Measurements from ENCODE around the gene TMEM94.
"Not testable (repeated sequence)": the region's sequence is repeated elsewhere in the genome, so short reads cannot be mapped to it uniquely, and the experiment has no call there.

TMEM94 gene

DNA sequence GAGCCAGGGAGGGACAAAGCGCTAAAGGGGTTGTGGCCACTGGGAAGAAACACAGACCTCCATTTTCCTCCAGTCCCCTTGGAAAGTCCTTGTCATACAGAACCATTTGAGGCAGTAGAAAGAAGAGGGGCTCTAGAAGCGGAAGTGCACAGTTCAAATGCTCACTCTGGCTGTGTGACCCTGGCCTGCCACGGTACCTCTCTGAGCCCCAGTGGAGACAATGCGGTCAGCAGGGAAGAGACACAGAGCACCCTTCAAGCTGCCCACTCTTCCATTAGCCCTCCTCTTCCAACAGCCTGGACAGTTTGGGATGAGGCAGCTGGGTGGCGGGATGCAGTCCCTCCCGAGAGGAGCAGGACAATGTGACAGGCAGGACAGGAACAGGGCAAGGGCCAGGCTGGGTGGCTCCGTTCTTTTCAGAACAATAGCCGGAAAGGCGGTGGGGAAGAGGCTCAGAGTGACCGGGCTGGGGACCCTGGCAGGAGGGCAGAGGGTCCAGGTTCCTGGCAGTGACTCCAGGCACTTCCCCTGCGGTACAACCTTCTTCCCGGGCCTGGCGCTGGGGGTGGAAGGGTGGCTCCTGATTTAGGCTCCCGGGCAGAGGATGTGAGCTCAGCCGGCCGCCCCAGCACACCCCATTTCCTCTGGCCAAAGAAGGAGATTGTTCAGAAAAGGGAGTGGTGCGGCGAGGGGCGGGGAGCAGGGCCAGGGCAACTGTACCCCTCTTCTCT, 53.3 kb downstream of the TMEM94 start:
- DNase-seq = peak in 1 of 51 donors; percentile 17

DNA sequence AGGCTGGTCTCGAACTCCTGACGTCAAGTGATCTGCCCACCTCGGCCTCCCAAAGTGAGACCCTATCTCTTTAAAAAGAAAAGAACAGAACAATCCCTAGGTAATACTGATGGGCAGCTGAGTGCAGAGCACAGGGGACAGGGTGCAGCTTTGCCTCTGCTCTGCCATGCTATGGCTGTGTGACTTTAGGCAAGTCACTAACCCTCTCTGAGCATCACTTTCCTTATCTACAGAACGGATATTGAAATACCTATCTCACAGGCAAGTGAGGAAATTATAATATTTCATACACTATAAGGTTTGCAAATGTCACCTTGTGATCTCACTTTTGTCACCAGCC, 54.8 kb downstream of the TMEM94 start:
- no peak for DNase-seq

DNA sequence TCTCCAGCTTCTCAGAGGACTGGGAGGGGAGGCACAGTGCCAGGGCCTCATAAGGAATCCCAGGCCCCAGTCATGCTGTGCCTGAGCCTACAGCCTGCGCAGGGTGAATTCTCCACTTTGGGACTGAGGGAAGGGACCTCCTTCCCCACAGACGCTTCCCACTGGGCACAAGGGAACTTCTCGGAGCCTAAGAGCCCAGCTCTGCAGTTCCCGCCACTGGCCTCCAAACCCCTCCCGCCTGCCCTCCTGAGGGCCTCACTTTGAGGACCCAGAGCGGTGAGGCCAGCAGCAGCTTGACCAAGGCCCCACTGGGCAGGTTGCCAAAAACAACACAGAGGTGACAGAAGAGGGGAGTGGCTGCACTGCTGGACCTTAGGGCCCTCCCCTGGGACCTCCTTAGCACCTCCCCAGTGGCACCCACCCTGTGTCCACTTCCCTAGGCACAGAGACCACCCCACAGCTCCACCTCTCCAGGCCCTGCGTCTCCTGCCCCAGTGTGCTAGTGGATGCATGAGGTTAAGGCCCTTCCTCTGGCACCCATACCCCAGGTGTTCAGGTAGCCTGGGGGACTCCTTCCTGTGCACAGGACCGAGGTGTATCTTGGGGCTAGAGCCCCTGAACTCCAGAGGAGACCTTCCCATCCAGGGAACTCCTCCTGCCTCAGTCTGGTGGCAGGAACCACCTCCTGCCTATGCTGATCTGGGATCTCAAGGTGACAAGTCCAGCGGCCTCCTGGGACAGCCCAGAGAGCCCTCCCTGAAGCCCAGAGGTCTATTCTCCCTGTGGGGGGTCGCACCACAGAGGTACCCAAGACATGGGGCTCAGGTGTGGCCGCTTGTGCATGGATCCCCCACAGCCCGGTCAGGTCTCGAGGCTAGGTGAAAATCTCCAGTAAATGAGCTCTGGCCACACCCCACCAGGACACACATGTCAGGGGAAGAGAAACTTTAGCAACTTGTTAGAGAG, 55.5 kb downstream of the TMEM94 start:
- peak in 1 of 51 donors; percentile 18 for DNase-seq

DNA sequence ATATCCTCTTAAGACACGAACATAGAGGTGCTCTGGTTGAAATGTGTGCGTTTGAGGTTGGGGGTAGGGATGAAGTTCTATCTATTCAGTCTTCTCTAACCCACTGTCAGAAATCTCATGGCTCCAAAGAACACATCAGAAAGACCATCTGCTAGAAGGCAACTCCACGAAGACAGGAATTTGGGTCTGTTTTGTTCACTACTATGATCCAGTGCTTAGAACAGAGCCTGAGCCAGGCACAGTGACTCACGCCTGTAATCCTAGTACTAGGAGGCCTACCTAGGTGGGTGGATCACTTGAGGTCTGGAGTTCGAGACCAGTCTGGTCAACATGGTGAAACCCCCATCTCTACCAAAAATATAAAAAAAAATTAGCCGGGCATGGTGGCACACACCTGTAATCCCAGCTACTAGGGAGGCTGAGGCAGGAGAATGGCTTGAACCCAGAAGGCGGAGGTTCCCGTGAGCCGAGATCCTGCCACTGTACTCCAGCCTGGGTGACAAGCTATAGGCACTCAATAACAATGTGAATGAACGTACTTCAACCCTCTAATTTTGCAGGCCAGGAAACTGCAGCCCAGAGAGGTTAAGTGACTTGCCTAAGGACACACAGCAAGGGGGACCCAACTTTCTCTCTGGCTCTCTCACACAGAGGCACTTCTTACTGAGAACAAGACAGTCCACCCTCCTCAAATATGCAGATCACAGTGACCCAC, 56.6 kb downstream of the TMEM94 start:
- DNase-seq = no peak

DNA sequence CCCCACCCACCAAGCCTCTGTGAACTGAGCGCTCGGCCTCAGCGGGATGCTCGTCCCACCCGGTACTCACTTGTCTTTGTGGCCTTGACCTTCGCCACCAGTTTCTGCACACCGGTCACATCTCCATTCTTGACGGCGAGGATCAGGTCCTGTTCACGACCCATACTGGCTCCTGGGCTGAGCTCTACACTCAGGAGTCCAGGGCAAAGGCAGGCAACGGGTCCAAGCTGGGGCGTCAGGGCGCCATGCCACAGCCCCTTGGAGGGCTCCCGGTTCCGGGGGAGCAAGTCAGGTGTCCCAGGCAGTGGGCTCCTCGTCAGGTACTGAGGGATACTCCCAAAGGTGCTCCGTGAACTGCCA, 57.2 kb downstream of the TMEM94 start:
- DNase-seq = no peak

DNA sequence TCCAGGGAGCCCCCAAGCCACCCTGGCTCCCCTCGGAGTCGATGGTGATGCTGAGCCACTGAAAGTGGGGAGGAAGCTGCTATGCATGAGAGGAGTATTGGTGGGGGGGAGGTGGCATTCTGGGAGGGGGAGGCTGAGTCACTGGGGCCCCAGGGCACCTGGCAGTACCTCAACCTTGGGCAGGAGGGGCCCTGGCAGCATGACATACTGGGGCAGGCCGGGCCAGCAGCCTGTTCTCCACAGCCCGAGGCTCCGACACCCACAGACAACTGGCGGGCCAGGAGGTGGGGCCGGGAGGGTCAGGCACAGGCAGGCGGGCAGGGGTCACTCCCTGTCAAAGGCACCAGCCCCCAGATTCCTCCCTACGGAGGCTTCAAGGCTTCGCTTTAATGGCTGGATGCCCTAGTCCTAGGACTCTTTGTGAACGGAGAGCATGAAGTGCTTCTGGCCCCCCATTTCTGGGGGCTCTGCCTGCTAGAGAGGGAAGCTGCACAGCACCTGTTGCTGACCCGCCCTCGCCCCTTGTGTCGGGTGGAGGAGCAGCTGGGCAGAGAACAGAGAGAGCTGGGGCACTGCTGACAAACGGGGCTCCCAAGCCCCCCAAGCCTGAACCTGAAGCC, 58.0 kb downstream of the TMEM94 start:
- DNase-seq = peak in 9 of 51 donors; percentile 29 to 52 (median 39)

DNA sequence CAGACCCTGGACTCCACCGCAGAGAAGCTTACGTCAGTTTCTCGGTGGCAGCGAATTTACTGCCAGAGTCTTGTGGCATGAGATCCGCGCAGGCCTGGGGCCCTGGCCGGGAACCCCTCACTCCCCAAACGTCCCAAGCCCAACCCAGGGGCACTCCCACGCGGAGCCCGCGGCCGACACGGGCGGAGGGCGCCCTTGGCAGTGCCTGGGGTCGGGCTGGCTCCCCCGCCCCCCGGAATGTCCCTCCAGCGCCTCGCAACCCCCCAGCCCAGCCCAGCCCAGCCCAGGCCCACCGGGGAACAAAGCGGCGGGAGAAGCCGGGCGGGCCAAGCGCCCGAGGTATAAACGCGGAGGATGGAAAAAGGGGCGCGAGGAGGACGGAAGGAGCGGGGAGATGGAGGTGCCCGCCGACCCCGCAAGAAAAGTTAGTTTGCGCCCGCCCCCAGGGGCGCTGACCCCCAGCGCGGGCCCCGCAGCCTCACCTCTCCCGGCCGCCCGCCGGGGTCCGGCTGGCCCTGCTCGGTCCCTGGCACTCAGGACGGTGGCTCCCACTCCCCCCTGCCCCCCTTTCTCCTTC, 58.6 kb downstream of the TMEM94 start:
- peak in 2 of 51 donors; percentile 24 to 25 for DNase-seq

DNA sequence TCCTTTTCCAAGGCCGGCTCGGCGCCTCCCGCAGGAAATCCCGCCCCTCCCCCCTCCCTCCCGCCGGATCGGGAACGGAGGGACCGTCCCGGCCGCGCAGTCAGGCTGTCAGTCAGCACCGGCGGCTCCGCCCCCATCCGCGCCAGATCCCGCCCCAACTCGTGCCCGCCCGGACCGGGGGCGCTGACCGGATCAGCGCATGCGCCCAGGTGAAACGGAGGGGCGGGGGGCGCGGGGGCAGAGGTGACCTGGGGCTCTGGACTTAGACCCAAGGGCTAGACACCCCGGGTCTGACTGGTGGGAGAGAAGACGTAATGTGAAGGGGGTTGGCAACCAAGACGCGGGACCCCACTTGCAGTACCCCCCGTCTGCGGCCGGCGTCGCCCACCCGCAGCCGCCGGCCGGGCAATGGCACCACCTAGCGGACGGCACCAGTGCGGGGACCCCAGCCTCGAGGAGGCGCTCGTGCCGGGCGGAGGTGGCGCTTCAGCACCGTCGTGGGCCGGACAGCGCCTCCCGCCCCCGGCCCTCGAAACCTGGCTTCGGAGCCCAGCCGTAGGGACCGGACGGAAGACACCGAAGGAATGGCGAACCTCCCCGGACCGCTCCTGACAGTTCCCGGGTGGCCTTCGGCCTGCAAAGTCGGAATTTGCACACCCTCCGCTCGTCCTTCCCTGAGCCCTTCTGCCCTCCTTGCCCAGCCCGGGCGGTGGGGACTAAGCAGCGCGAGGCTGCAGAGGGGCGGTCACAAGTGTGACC, 59.2 kb downstream of the TMEM94 start, which contains the start of gene CASKIN2:
Gene CASKIN2 (minus strand): TSS at position 42 of the 759 bp plus-strand sequence. CDS start 1,733 bp downstream, outside the sequence.
- peak; percentile 77 to 98 (median 94) for DNase-seq

DNA sequence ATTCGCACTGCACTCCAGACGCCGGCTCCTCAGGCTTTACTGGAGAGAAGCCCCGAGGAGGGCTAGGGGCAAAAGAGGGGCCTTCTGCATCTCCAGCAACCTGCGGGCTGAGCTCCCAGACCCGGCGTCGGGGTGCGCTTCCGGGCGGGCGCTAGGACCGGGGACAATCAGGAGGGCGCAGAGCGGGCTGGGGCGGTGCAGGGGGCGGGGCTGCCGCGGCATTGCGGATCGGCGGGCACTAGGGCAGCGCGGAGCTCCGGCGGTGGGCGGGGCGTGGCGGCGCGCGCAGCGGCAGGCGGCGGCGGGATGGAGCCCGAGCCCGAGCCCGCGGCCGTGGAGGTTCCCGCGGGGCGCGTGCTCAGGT, 59.8 kb downstream of the TMEM94 start, which contains the start of gene TSEN54:
Gene TSEN54 (plus strand): TSS at position 274 of the 364 bp plus-strand sequence. CDS start 33 bp downstream, at position 307.
- peak; percentile 50 to 98 (median 90) for DNase-seq

DNA sequence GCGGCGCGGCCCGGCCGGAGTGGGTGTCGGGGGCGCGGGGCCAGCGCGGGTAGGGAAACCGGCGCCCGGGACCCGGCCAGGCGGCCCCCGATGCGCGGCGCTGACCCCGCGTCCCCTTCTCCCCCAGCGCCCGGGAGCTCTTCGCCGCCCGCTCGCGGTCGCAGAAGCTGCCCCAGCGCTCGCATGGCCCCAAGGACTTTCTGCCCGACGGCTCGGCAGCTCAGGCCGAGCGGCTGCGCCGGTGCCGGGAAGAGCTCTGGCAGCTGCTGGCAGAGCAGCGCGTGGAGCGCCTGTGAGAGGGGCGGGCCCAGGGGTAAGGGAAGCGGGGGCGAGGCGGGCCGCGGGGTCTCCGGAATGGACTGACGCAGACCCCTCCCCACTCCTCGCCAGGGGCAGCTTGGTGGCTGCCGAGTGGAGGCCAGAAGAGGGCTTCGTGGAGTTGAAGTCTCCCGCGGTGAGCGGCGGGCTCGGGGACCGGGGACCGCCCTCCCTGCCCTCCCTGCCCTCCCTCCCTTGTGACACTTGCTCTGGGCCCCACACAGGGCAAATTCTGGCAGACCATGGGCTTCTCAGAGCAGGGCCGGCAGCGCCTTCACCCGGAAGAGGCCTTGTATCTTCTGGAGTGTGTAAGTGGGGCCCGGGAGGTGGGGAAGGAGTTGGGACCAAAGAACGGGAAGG, 60.3 kb downstream of the TMEM94 start:
- peak in 4 of 51 donors; percentile 41 to 58 (median 52) for DNase-seq

DNA sequence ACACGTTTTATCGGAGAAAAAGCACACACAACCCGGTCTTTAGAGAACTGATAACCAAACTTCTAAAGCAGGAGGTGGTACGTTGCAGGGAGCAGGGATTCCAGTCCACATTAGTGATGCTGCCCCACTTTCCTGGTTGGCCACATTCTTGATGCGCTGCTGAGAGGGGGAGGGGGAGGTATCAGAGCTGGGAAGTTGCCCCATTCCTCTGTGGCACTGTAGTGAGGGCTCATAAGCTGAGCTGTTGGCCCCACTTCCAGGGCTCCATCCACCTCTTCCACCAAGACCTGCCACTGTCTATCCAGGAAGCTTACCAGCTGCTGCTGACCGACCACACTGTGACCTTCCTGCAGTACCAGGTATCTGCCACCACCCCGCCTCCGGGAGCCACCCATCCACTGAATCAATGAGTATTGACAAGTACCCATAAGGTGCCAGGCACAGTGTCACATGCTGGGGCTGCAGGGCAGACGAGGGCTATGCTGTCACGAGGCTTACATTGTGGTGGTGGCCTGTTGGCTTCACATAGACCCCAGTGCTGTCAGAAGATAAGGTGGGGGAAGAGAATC, 60.9 kb downstream of the TMEM94 start:
- no peak for DNase-seq

DNA sequence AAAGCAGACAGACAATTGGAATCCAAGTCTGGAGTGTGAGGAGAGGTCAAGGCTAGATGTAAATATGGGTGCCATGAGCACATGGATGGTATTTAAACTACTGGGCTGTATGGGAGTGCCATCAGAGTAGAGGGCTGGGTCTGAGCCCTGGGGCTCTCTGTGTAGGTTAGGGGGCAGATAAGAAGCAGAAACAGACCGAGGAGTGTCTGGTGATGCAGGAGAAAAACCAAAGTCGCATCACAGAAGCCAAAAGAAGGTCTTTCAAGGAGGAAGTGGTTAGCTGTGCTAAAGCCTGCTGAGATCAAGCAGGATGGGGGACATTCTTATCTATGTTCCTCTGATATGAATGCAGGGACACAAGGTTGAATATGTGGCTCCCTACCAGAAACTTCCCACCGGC, 61.8 kb downstream of the TMEM94 start:
- no peak for DNase-seq

DNA sequence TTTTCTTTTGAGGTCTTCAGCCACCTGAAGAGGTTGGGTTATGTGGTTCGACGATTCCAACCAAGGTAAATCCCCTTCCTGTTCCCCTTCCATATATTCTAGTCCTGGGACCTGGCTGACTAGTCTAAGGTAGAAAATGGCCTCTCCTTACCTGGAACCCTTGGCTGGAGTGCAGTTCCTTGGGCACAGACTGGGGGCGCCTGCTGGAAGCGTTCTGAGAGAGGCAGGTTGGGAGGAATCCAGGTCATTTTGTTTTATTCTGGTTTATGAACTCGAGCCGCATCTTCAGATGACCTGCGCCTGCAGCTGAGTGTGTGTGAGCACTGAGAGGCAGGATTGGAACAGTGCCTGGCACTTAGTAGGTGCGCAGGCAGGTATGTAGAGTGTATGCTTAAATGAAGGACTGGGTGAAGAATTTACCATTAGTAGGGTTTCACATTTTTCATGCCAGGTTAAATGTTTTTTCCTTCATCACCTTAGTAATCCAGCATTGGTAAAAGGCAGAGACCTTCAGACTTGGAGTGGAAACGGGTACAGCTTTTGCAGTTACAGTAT, 62.6 kb downstream of the TMEM94 start:
- no peak for DNase-seq

DNA sequence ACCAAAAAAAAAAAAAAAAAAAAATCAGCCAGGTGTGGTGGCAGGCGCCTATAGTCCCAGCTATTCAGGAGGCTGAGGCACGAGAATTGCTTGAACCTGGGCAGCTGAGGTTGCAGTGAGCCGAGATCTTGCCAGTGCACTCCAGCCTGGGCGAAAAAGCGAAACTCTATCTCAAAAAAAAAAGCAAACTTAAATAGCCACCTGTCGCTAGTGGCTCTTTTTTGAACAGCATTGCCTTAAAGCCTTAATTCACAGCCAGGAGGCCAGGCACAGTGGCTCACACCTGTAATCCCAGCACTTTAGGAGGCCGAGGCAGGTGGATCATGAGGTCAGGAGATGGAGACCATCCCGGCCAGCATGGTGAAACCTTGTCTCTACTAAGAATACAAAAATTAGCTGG, 64.0 kb downstream of the TMEM94 start:
- DNase-seq = not testable (repeated sequence)

DNA sequence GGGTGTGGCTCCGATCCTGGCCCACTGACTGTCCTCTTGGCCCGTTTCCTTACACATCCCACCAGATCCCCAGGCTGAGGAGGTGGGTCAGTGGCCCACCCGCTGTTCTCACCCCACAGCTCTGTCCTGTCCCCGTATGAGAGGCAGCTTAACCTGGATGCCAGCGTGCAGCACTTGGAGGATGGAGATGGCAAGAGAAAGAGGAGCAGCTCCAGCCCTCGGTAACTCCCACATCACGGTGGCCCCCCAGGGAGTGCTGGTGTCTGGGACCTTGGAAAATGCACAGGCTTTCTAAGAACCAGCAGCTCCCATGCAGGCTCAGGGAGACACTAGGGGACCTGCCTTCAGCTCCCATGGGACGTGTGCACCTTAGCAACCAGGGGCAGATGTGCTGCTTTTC, 64.9 kb downstream of the TMEM94 start:
- no peak for DNase-seq

DNA sequence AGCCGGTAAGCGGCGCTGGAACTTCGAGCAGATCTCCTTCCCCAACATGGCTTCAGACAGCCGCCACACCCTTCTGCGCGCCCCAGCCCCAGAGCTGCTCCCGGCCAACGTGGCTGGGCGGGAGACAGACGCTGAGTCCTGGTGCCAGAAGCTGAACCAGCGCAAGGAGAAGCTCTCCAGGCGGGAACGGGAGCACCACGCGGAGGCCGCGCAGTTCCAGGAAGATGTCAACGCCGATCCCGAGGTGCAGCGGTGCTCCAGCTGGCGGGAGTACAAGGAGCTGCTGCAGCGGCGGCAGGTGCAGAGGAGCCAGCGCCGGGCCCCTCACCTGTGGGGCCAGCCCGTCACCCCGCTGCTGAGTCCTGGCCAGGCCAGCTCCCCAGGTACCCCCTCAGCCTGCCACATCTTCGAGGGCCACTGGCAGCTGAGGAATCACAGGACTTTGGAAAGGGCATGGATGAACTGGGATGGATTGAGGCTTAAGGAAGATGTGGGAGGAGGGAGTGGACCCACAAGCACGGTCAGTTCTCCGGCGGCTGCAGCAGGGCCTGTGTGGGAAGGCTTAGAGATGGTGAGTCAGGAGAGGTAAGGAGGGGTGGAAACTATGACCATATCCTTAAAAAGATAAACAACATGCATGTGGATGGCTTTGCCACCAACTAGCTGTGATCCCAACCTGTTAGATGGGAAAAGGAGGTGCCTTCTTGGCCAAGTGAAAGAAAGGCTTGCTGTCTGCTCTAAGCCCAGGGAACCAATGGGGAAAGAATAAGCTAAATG, 65.7 kb downstream of the TMEM94 start:
- no peak for DNase-seq

DNA sequence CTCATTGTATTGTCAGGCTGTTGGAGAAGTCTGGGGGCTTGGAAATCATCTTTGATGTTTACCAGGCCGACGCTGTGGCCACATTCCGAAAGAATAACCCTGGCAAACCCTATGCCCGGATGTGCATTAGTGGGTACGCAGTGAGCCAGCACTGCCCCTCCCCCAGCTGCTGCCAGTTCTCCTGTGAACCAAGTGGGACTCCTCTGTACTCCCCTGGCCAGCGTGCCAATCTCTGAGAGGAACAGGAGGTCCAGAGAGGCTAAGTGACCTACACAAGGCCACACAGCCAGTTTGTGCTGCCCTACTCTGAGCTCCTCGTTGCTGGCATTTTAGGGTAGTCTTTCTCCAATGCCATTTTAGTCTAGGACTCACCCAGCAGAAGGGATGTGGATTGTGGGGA, 67.2 kb downstream of the TMEM94 start:
- no peak for DNase-seq
